Liver (tissue), 3 donors: ENCODE measurements around the gene NDFIP2.

Experiments used
- FOXA2 ChIP-seq: IDR thresholded peaks from 2 replicates; pipeline ENCODE4 v1.6.1; 2016; ENCODE audit warnings: antibody characterized with exemption
- RAD21 ChIP-seq, 2 donors: IDR thresholded peaks; 2 replicates each; pipeline ENCODE4 v1.6.1; 2016; ENCODE audit warnings: antibody characterized with exemption in 2 of 2, mild to moderate bottlenecking in 2 of 2
- SP1 ChIP-seq: IDR thresholded peaks from 2 replicates; pipeline ENCODE4 v1.6.1; 2018; ENCODE audit warnings: antibody characterized with exemption, mild to moderate bottlenecking
- ZBTB33 ChIP-seq: IDR thresholded peaks from 2 replicates; pipeline ENCODE4 v1.6.1; 2016; ENCODE audit warnings: antibody characterized with exemption
- TF ChIP-seq, protein P1 (sequence below): fragments of 150-350 bp; IDR thresholded peaks from 2 replicates; pipeline ENCODE4 v1.5.1; 2017; ENCODE audit warnings: improper control_type of control experiment, low read depth, low read length; ENCODE audit not compliant: missing input control
- donor health status: healthy.
- donor health status: healthy.

DNA sequence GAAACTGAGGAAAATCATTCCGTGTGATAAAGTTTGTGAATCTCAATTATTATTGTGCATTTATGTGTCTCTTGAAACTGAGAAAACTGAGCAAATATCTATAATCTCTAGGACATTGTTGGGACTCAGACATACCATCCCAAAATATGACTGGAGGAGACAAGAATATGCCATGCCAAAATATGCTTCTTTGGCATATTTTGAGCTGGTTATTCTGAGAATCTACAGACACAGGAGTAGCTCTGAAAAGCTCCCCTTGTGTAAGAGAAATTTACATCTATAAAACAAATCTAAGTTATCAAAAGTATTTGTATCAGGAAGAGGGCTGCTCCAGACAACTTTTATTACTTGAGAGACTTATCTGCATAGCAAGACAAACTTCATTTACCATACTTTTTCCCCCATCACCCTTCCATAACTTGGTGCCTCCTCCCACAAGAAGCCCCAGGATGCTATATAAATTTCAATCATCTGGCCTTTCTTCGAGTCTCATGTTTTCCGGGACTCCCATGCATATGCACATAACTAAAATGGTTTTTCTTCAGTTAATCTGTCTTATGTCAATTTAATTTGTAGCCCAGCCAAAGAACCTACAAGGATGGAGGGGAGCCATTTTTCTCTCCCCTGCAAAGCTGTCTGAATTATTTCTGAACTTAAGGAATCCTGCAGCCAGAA is 28.6 kb upstream of the NDFIP2 start:
- TF ChIP-seq RAD21 (IDR thresholded peaks at IDR 0.05) (no peak), FOXA2 (no peak), SP1 (no peak), ZBTB33 (no peak)
- TF ChIP-seq, protein P1, sequence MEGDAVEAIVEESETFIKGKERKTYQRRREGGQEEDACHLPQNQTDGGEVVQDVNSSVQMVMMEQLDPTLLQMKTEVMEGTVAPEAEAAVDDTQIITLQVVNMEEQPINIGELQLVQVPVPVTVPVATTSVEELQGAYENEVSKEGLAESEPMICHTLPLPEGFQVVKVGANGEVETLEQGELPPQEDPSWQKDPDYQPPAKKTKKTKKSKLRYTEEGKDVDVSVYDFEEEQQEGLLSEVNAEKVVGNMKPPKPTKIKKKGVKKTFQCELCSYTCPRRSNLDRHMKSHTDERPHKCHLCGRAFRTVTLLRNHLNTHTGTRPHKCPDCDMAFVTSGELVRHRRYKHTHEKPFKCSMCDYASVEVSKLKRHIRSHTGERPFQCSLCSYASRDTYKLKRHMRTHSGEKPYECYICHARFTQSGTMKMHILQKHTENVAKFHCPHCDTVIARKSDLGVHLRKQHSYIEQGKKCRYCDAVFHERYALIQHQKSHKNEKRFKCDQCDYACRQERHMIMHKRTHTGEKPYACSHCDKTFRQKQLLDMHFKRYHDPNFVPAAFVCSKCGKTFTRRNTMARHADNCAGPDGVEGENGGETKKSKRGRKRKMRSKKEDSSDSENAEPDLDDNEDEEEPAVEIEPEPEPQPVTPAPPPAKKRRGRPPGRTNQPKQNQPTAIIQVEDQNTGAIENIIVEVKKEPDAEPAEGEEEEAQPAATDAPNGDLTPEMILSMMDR: no peak
